Measurements from ENCODE around the gene IGSF21. TPM values are rescaled to one million over a fixed set of nuclear protein-coding genes. Genes with fewer than 3 reads are reported as not detected.
A peak's percentile ranks its signal among the peaks of the same experiment; 100 is the strongest.
"Not testable (repeated sequence)": the region's sequence is repeated elsewhere in the genome, so short reads cannot be mapped to it uniquely, and the experiment has no call there.

IGSF21 gene
- total RNA-seq, 1 experiment from 2014 or later = not detected

GRCh38 chr1:18157968-18158367, 50.4 kb downstream of the IGSF21 start:
- H3K27ac Mint-ChIP-seq (ENCODE audit: low read depth, unreplicated experiment) = no peak overlapping the region
- POLR2A ChIA-PET = no interaction called here

DNA sequence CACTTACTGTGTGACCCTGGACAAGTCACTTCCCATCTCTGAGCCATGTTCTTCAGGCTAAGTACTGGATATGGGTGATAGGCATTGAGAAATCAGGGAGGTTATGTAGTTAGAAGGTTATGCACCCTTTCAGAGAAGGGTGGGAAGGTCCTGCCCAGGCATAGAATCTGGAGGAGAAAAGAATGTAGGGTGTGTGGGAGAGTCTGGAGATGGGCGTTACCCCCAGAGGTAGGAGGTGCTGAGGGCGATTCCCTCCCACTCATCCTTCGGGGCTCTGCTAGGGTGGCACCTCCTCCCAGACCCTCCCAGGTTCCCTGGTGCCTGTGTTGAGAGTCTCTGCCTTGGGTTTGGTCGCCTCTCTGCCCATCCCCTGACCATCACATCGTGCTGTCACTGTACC, 51.1 kb downstream of the IGSF21 start:
- TF ChIP-seq, protein P1, sequence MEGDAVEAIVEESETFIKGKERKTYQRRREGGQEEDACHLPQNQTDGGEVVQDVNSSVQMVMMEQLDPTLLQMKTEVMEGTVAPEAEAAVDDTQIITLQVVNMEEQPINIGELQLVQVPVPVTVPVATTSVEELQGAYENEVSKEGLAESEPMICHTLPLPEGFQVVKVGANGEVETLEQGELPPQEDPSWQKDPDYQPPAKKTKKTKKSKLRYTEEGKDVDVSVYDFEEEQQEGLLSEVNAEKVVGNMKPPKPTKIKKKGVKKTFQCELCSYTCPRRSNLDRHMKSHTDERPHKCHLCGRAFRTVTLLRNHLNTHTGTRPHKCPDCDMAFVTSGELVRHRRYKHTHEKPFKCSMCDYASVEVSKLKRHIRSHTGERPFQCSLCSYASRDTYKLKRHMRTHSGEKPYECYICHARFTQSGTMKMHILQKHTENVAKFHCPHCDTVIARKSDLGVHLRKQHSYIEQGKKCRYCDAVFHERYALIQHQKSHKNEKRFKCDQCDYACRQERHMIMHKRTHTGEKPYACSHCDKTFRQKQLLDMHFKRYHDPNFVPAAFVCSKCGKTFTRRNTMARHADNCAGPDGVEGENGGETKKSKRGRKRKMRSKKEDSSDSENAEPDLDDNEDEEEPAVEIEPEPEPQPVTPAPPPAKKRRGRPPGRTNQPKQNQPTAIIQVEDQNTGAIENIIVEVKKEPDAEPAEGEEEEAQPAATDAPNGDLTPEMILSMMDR (IDR thresholded peaks at IDR 0.05; ENCODE audit: unreplicated experiment) = no peak
- H3K27me3 Mint-ChIP-seq (ENCODE audit: insufficient read depth, unreplicated experiment) = peaks cover 28% of the 10 kb centered on the region
- intact Hi-C loops (cut with micrococcal nuclease) = no loop called here
- no TSS peak for BruUV-seq (replicated peaks)
- POLR2A ChIA-PET = no interaction called here
- no peak for DNase-seq (ENCODE audit: unreplicated experiment)
- H3K4me3 Mint-ChIP-seq (ENCODE audit: unreplicated experiment) = no peak overlapping the region
- no peaks in the 10 kb centered on the region for H3K4me1 Mint-ChIP-seq (ENCODE audit: insufficient read depth, unreplicated experiment)
- peaks cover 6% of the 10 kb centered on the region for H3K36me3 Mint-ChIP-seq (ENCODE audit: insufficient read depth, unreplicated experiment)
- CTCF ChIA-PET = interaction anchor here (0.7 kb wide), 1 partner anchor 143 kb away, joined by 5 read pairs; no protein-coding TSS in a partner anchor
- H3K27ac Mint-ChIP-seq (ENCODE audit: low read depth, unreplicated experiment) = no peak overlapping the region
- no peaks in the 10 kb centered on the region for H3K9me3 Mint-ChIP-seq (ENCODE audit: unreplicated experiment)

More at GRCh38 chr1:18157968-18158367, 50.4 kb downstream of the IGSF21 start:
- Mint-ChIP-seq H3K27me3 (ENCODE audit: insufficient read depth, unreplicated experiment) (peaks cover 22% of the 10 kb centered on the region), H3K36me3 (ENCODE audit: insufficient read depth, unreplicated experiment) (peaks cover 6% of the 10 kb centered on the region), H3K4me3 (ENCODE audit: unreplicated experiment) (no peak overlapping the region), H3K9me3 (ENCODE audit: unreplicated experiment) (no peaks in the 10 kb centered on the region), H3K4me1 (ENCODE audit: insufficient read depth, unreplicated experiment) (no peaks in the 10 kb centered on the region)
- no peak for DNase-seq (ENCODE audit: unreplicated experiment)
- intact Hi-C loops (cut with micrococcal nuclease) = no loop called here
- BruUV-seq (replicated peaks) = no TSS peak
- TF ChIP-seq, protein P1 (IDR thresholded peaks at IDR 0.05; ENCODE audit: unreplicated experiment) = no peak
- CTCF ChIA-PET = no interaction called here

DNA sequence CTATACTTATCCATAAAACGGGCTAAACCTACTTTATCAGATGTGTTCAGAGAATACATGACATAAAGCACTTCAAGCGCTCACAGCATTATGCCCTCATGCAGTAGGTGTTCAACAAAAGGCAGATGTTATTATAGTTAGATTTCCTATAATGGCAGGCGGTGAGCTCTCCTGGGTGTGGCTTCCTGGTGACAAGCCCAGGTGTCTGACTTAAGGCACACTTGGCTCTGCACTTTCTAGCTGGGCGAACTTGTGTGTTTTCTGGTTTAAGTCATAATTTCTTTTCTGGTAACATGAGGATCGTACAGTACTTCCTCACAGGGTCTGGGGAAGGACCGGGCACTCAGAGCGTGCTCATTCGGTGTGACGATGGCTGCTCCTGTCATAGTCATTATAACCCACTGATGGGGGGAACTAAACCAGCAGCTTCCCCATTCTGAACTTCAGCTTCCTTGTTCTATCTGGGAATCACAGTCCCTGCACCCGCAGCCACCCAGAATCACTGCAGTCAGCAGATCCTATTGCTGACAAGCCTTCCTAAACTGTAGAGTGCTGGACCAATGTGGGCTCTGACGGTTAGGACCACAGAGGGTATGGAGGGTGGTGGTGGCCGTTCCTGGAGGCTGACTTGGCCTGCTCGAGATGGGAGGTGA, 52.8 kb downstream of the IGSF21 start:
- CTCF ChIA-PET = interaction anchor here (1.0 kb wide), 1 partner anchor 60 kb away, joined by 4 read pairs; no protein-coding TSS in a partner anchor
- no peak for DNase-seq (ENCODE audit: unreplicated experiment)
- Mint-ChIP-seq H3K27me3 (ENCODE audit: insufficient read depth, unreplicated experiment) (peaks cover 24% of the 10 kb centered on the region), H3K27ac (ENCODE audit: low read depth, unreplicated experiment) (no peak overlapping the region), H3K36me3 (ENCODE audit: insufficient read depth, unreplicated experiment) (no peaks in the 10 kb centered on the region), H3K9me3 (ENCODE audit: unreplicated experiment) (no peaks in the 10 kb centered on the region), H3K4me1 (ENCODE audit: insufficient read depth, unreplicated experiment) (peaks cover under 1% of the 10 kb centered on the region), H3K4me3 (ENCODE audit: unreplicated experiment) (no peak overlapping the region)
- POLR2A ChIA-PET = no interaction called here
- BruUV-seq (replicated peaks) = no TSS peak
- intact Hi-C loops (cut with micrococcal nuclease) = no loop called here
- TF ChIP-seq, protein P1 (IDR thresholded peaks at IDR 0.05; ENCODE audit: unreplicated experiment) = no peak

DNA sequence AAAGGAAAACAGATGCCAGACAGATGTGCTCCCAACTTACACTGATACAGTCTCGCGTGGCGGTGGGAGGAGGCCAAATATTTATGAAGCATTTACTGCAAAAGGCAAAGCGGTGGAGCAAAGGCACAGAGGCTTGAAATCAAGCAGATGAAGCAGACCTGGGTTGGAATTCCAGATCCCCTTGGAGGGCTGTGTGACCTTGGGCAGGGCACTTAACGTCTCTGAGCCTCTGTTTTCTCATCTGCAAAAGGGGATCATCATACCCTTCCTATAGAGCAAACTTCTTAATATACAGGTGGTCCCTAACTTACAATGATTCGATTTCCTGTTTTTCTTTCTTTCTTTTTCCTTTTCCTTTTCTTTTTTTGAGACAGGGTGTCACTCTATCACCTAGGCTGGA, 54.1 kb downstream of the IGSF21 start:
- Mint-ChIP-seq H3K4me3 (ENCODE audit: unreplicated experiment) (no peak overlapping the region), H3K9me3 (ENCODE audit: unreplicated experiment) (no peaks in the 10 kb centered on the region), H3K27me3 (ENCODE audit: insufficient read depth, unreplicated experiment) (peaks cover 17% of the 10 kb centered on the region), H3K36me3 (ENCODE audit: insufficient read depth, unreplicated experiment) (no peaks in the 10 kb centered on the region), H3K4me1 (ENCODE audit: insufficient read depth, unreplicated experiment) (peaks cover 6% of the 10 kb centered on the region), H3K27ac (ENCODE audit: low read depth, unreplicated experiment) (no peak overlapping the region)
- ChIA-PET POLR2A (interaction anchor here (0.6 kb wide), 1 partner anchor 109 kb away, joined by 3 read pairs; no protein-coding TSS in a partner anchor), CTCF (no interaction called here)
- TF ChIP-seq, protein P1 (IDR thresholded peaks at IDR 0.05; ENCODE audit: unreplicated experiment) = no peak
- intact Hi-C loops (cut with micrococcal nuclease) = no loop called here
- no TSS peak for BruUV-seq (replicated peaks)
- DNase-seq (ENCODE audit: unreplicated experiment) = no peak

DNA sequence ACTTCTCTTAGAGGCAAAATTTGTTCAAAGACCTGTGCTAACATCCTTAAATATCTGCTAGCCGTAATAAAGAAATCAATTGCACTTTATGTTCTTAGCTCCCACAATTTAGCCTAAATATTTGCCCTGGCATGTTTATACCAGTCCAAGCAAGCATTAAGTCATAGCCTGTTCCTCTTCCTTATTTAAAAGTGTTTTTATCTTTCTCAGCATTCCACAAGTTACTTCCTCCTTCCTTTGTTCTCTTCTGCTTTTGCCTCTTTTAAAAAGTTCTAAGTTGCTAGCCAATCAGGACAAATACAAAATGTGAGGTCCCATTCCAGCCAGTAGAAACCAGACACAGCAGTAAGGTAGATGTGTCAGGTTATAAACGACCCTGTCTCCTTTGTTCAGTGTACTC, 58.0 kb downstream of the IGSF21 start:
- H3K9me3 Mint-ChIP-seq (ENCODE audit: unreplicated experiment); H3K36me3 Mint-ChIP-seq (ENCODE audit: insufficient read depth, unreplicated experiment); H3K4me1 Mint-ChIP-seq (ENCODE audit: insufficient read depth, unreplicated experiment); CTCF ChIA-PET; intact Hi-C loops (cut with micrococcal nuclease); POLR2A ChIA-PET; DNase-seq (ENCODE audit: unreplicated experiment); H3K27ac Mint-ChIP-seq (ENCODE audit: low read depth, unreplicated experiment); BruUV-seq (replicated peaks): not testable (repeated sequence)
- H3K27me3 Mint-ChIP-seq (ENCODE audit: insufficient read depth, unreplicated experiment) = peaks cover 30% of the 10 kb centered on the region
- H3K4me3 Mint-ChIP-seq (ENCODE audit: unreplicated experiment) = peak overlapping the region; percentile 11
